Endodermal cell (in vitro differentiated cells): ENCODE results near the gene TF. TPM values are rescaled to one million over a fixed set of nuclear protein-coding genes. Genes with fewer than 3 reads are reported as not detected.
A peak's percentile ranks its signal among the peaks of the same experiment; 100 is the strongest.

Experiments
- DNase-seq: peaks from one replicate; pipeline ENCODE4 v3.0.0-alpha.2; 2017
- H3K27ac ChIP-seq: 2 replicates; pipeline ENCODE4 v1.5.1; 2013; ENCODE audit warnings: mild to moderate bottlenecking, low read depth, low read length, moderate library complexity
- H3K27me3 ChIP-seq: 2 replicates; pipeline ENCODE4 v1.6.1; 2013; ENCODE audit warnings: mild to moderate bottlenecking, low read length, moderate library complexity; ENCODE audit not compliant: insufficient read depth, control insufficient read depth, poor library complexity, severe bottlenecking
- H3K36me3 ChIP-seq: 2 replicates; pipeline ENCODE4 v1.7.0; 2013; ENCODE audit warnings: mild to moderate bottlenecking, low read length, moderate library complexity; ENCODE audit not compliant: control insufficient read depth, insufficient read depth
- H3K4me1 ChIP-seq: one replicate; pipeline ENCODE4 v1.7.0; 2013; ENCODE audit warnings: low read length; ENCODE audit not compliant: control insufficient read depth, insufficient read depth
- H3K4me3 ChIP-seq: 2 replicates; pipeline ENCODE4 v1.5.1; 2013; ENCODE audit warnings: mild to moderate bottlenecking, low read length, moderate library complexity
- H3K9ac ChIP-seq: 2 replicates; pipeline ENCODE4 v1.6.1; 2013; ENCODE audit warnings: mild to moderate bottlenecking, low read length, moderate library complexity; ENCODE audit not compliant: poor library complexity, severe bottlenecking; ENCODE audit errors: extremely low read depth
- H3K9me3 ChIP-seq: 2 replicates; pipeline ENCODE4 v1.6.1; 2013; ENCODE audit warnings: mild to moderate bottlenecking, low read length, moderate library complexity; ENCODE audit not compliant: control insufficient read depth
- H3K27ac Mint-ChIP-seq: 2 replicates; pipeline ENCODE4 v1.8.0; 2020; ENCODE audit warnings: mixed read lengths
- H3K27me3 Mint-ChIP-seq: 2 replicates; pipeline ENCODE4 v1.8.0; 2021; ENCODE audit warnings: mild to moderate bottlenecking, mixed read lengths; ENCODE audit not compliant: insufficient read depth
- H3K36me3 Mint-ChIP-seq: 2 replicates; pipeline ENCODE4 v1.8.0; 2020; ENCODE audit warnings: low read depth, mixed read lengths
- H3K4me1 Mint-ChIP-seq: 2 replicates; pipeline ENCODE4 v1.8.0; 2020; ENCODE audit warnings: mixed read lengths
- H3K4me3 Mint-ChIP-seq: 2 replicates; pipeline ENCODE4 v1.8.0; 2020; ENCODE audit warnings: mild to moderate bottlenecking, moderate library complexity, mixed read lengths
- H3K9me3 Mint-ChIP-seq: 2 replicates; pipeline ENCODE4 v1.8.0; 2020; ENCODE audit warnings: mild to moderate bottlenecking, mixed read lengths
- WGBS, 2 experiments: methylation state at CpG; one replicate each; pipeline versions ENCODE4 v1.1.5 to v1.1.7; 2013; ENCODE audit warnings: missing lambda C conversion rate in 2 of 2, mixed read lengths in 1 of 2; ENCODE audit not compliant: insufficient coverage in 1 of 2, insufficient read length in 1 of 2; 5-methylcytosine and 5-hydroxymethylcytosine counted together
- total RNA-seq, 2 donors: library from RNA; stranded (reverse); fragmentation: NEBNext Ultra II Directional in 1 of 2; extraction: Animal tissue kit (Norgen Biotek cat#: 25700) in 1 of 2; gene quantifications; 2 replicates in 1 of 2; 3 replicates in 1 of 2; pipeline ENCODE4 v1.2.1, GENCODE V29; 2021
- TF ChIP-seq, protein P1 (sequence below): fragments of 200-600 bp; sonication (generic); conservative IDR thresholded peaks from 2 replicates; pipeline ENCODE4 v1.5.0; 2021; ENCODE audit warnings: antibody characterized with exemption, mild to moderate bottlenecking

Gene TF
- total RNA-seq, 2 donors from 2014 or later: 0.40 to 3.0 TPM

DNA sequence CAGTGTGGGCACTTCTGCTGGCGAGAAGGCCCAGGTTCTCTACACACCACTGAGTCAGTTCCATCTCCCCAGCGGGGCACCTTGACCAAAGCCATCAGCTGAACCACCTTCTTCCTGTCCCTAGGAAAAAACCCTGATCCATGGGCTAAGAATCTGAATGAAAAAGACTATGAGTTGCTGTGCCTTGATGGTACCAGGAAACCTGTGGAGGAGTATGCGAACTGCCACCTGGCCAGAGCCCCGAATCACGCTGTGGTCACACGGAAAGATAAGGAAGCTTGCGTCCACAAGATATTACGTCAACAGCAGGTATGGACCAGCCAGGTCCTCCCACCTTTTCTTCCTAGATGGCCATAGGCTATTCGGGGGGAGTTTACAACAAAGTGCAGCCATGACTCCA, 29.1 kb downstream of the TF start:
- no peak for DNase-seq
- WGBS, 2 experiments: 92 to 93% methylated on average over 8 to 9 of the region's 9 CpGs
- Histone ChIP-seq H3K9ac (no peak overlapping the region), H3K36me3 (no peaks in the 10 kb centered on the region), H3K9me3 (no peaks in the 10 kb centered on the region), H3K4me1 (no peaks in the 10 kb centered on the region), H3K4me3 (no peak overlapping the region), H3K27me3 (no peaks in the 10 kb centered on the region), H3K27ac (no peak overlapping the region)
- Mint-ChIP-seq H3K4me3 (no peak overlapping the region), H3K27me3 (no peaks in the 10 kb centered on the region), H3K4me1 (no peaks in the 10 kb centered on the region), H3K27ac (no peak overlapping the region), H3K36me3 (no peaks in the 10 kb centered on the region), H3K9me3 (no peaks in the 10 kb centered on the region)
- TF ChIP-seq, protein P1, sequence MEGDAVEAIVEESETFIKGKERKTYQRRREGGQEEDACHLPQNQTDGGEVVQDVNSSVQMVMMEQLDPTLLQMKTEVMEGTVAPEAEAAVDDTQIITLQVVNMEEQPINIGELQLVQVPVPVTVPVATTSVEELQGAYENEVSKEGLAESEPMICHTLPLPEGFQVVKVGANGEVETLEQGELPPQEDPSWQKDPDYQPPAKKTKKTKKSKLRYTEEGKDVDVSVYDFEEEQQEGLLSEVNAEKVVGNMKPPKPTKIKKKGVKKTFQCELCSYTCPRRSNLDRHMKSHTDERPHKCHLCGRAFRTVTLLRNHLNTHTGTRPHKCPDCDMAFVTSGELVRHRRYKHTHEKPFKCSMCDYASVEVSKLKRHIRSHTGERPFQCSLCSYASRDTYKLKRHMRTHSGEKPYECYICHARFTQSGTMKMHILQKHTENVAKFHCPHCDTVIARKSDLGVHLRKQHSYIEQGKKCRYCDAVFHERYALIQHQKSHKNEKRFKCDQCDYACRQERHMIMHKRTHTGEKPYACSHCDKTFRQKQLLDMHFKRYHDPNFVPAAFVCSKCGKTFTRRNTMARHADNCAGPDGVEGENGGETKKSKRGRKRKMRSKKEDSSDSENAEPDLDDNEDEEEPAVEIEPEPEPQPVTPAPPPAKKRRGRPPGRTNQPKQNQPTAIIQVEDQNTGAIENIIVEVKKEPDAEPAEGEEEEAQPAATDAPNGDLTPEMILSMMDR: no peak

DNA sequence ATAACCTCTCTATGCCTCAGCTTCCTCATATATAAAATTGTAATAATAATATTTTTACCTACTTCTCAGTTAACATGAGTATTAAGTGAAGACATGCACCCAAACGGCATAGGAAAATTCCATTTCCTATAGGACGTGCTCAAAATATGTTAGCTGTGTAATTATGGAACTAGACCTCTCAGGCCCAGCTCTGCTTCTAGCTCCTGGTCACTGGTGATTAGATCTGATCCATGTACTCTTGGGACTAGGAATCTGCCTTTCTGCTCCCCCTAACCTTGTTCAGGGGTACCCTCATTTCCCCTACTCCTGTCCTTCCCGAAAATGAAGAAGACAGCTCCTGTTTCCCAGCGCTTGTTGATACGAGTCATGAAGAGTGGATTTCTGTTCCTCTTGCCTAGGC, 29.6 kb downstream of the TF start:
- TF ChIP-seq, protein P1: no peak
- DNase-seq: no peak
- Histone ChIP-seq H3K4me1 (no peaks in the 10 kb centered on the region), H3K27me3 (no peaks in the 10 kb centered on the region), H3K36me3 (no peaks in the 10 kb centered on the region), H3K9ac (no peak overlapping the region), H3K9me3 (no peaks in the 10 kb centered on the region), H3K4me3 (no peak overlapping the region), H3K27ac (no peak overlapping the region)
- Mint-ChIP-seq H3K4me3 (no peak overlapping the region), H3K4me1 (no peaks in the 10 kb centered on the region), H3K9me3 (no peaks in the 10 kb centered on the region), H3K27me3 (no peaks in the 10 kb centered on the region), H3K36me3 (no peaks in the 10 kb centered on the region), H3K27ac (no peak overlapping the region)
- WGBS, 2 experiments: 93 to 94% methylated on average over 3 to 5 of the region's 5 CpGs

DNA sequence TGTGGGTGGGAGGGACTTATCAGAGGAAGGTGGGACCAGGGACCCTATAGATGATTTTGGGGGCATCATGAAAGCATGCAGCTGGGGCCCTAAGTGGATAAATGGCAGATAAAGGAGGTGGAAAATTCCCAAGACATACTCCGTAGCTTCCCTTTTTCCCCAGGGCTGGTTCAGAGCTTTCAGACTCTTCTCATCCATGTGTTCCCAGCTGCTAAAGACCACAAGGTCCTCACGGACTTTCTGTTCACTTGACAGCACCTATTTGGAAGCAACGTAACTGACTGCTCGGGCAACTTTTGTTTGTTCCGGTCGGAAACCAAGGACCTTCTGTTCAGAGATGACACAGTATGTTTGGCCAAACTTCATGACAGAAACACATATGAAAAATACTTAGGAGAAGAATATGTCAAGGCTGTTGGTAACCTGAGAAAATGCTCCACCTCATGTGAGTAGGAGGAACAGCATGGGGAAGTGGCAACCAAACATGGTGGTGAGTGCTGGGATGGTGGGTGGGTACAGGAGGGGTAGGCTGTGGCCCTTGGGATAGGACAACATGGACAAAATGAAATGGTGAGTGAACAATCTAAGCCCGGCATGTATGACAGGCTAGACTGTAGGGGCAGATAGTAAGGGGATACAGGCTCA, 30.7 kb downstream of the TF start:
- WGBS, 2 experiments: 92 to 93% methylated on average over 7 of the region's 7 CpGs
- Mint-ChIP-seq H3K27ac (no peak overlapping the region), H3K4me1 (no peaks in the 10 kb centered on the region)

More for the DNA sequence above, 30.7 kb downstream of the TF start:
- Histone ChIP-seq H3K9me3 (no peaks in the 10 kb centered on the region), H3K4me1 (no peaks in the 10 kb centered on the region), H3K27ac (no peak overlapping the region), H3K27me3 (no peaks in the 10 kb centered on the region), H3K9ac (no peak overlapping the region), H3K4me3 (no peak overlapping the region), H3K36me3 (no peaks in the 10 kb centered on the region)
- Mint-ChIP-seq H3K27me3 (no peaks in the 10 kb centered on the region), H3K9me3 (no peaks in the 10 kb centered on the region), H3K36me3 (no peaks in the 10 kb centered on the region), H3K4me3 (no peak overlapping the region)
- TF ChIP-seq, protein P1: peak; percentile 28
- DNase-seq: no peak
